Neural cell (in vitro differentiated cells): ENCODE measurements around the gene SMG6. TPM values are rescaled to one million over a fixed set of nuclear protein-coding genes. Genes with fewer than 3 reads are reported as not detected.

Experiments
- H2AFZ ChIP-seq: fragments of 200-600, 300-800 bp; sonication (generic), shearing (Covaris generic); 2 replicates; pipeline ENCODE4 v1.6.0; 2014; ENCODE audit warnings: low read depth, mild to moderate bottlenecking, antibody characterized with exemption, low read length, moderate library complexity
- H3F3A ChIP-seq: fragments of 200-600 bp; shearing (Covaris generic); 2 replicates; pipeline ENCODE4 v1.6.1; 2016; ENCODE audit warnings: mild to moderate bottlenecking, moderate library complexity, mixed read lengths, antibody characterized with exemption, low read length; ENCODE audit not compliant: insufficient read depth, poor library complexity, severe bottlenecking
- H3K27ac ChIP-seq: fragments of 200-600, 300-800 bp; sonication (generic), shearing (Covaris generic); 2 replicates; pipeline ENCODE4 v1.5.1; 2014; ENCODE audit warnings: mild to moderate bottlenecking, low read length, moderate library complexity
- H3K27me3 ChIP-seq: fragments of 300-800, 200-600 bp; sonication (generic), shearing (Covaris generic); 2 replicates; pipeline ENCODE4 v1.6.0; 2014; ENCODE audit warnings: mild to moderate bottlenecking, low read depth, low read length, moderate library complexity; ENCODE audit not compliant: insufficient read depth
- H3K36me3 ChIP-seq: fragments of 300-800, 200-600 bp; sonication (generic), shearing (Covaris generic); 2 replicates; pipeline ENCODE4 v1.5.1; 2014; ENCODE audit warnings: mild to moderate bottlenecking, antibody characterized with exemption, low read length, moderate library complexity; ENCODE audit not compliant: insufficient read depth
- H3K4me2 ChIP-seq: fragments of 300-800, 200-600 bp; sonication (generic), shearing (Covaris generic); 2 replicates; pipeline ENCODE4 v1.6.0; 2014; ENCODE audit warnings: mild to moderate bottlenecking, low read length
- H3K4me3 ChIP-seq: fragments of 300-800, 200-600 bp; sonication (generic), shearing (Covaris generic); 2 replicates; pipeline ENCODE4 v1.5.1; 2014; ENCODE audit warnings: mild to moderate bottlenecking, low read length, moderate library complexity
- H3K79me2 ChIP-seq: fragments of 200-600 bp; shearing (Covaris generic); replicated peaks from 2 replicates; pipeline ENCODE4 v1.6.0; 2014; ENCODE audit warnings: mild to moderate bottlenecking, low read length, moderate library complexity; ENCODE audit not compliant: insufficient read depth
- H3K9ac ChIP-seq: fragments of 300-800, 200-600 bp; sonication (generic), shearing (Covaris generic); 2 replicates; pipeline ENCODE4 v1.6.1; 2016; ENCODE audit warnings: mild to moderate bottlenecking, low read length, mixed read lengths
- H3K9me2 ChIP-seq: fragments of 200-600 bp; shearing (Covaris generic); 2 replicates; pipeline ENCODE4 v1.6.1; 2016; ENCODE audit warnings: mild to moderate bottlenecking, low read length, mixed read lengths; ENCODE audit not compliant: insufficient read depth
- H3K9me3 ChIP-seq: fragments of 200-600, 300-800 bp; sonication (generic), shearing (Covaris generic); 2 replicates; pipeline ENCODE4 v1.6.1; 2016; ENCODE audit warnings: mild to moderate bottlenecking, mixed run types, low read length, moderate library complexity, mixed read lengths
- H4K20me1 ChIP-seq: fragments of 200-600 bp; shearing (Covaris generic); 2 replicates; pipeline ENCODE4 v1.6.1; 2016; ENCODE audit warnings: mild to moderate bottlenecking, mixed run types; ENCODE audit not compliant: insufficient read depth
- CTCF ChIP-seq: fragments of 450-650 bp; IDR thresholded peaks from 2 replicates; pipeline ENCODE4 v1.5.1; 2014; ENCODE audit warnings: antibody characterized with exemption, mild to moderate bottlenecking, moderate library complexity; ENCODE audit not compliant: poor library complexity, severe bottlenecking
- EP300 ChIP-seq: fragments of 450-650 bp; conservative IDR thresholded peaks from 2 replicates; pipeline ENCODE4 v1.6.1; 2014; ENCODE audit warnings: antibody characterized with exemption, mild to moderate bottlenecking, moderate library complexity; ENCODE audit not compliant: poor library complexity, severe bottlenecking
- EZH2 ChIP-seq: fragments of 200-600, 300-800 bp; shearing (Covaris generic), sonication (generic); IDR thresholded peaks from 2 replicates; pipeline ENCODE4 v1.6.1; 2014; ENCODE audit warnings: antibody characterized with exemption, low read length, borderline replicate concordance, mild to moderate bottlenecking; ENCODE audit not compliant: insufficient read depth, poor library complexity, severe bottlenecking
- MXI1 ChIP-seq: fragments of 450-650 bp; conservative IDR thresholded peaks from 2 replicates; pipeline ENCODE4 v1.6.1; 2014; ENCODE audit warnings: antibody characterized with exemption, mild to moderate bottlenecking; ENCODE audit not compliant: poor library complexity, severe bottlenecking
- POLR2AphosphoS5 ChIP-seq: IDR thresholded peaks from 2 replicates; pipeline ENCODE4 v1.6.1; 2012
- RAD21 ChIP-seq: fragments of 450-650 bp; conservative IDR thresholded peaks from 2 replicates; pipeline ENCODE4 v1.6.1; 2014; ENCODE audit warnings: antibody characterized with exemption, mild to moderate bottlenecking, moderate library complexity
- REST ChIP-seq: IDR thresholded peaks from 2 replicates; pipeline ENCODE4 v1.6.1; 2012; ENCODE audit warnings: borderline replicate concordance
- SMC3 ChIP-seq: fragments of 450-650 bp; conservative IDR thresholded peaks from 2 replicates; pipeline ENCODE4 v1.6.1; 2014; ENCODE audit warnings: antibody characterized with exemption, mild to moderate bottlenecking, moderate library complexity; ENCODE audit not compliant: poor library complexity
- TAF1 ChIP-seq: IDR thresholded peaks from 2 replicates; pipeline ENCODE4 v1.6.1; 2012; ENCODE audit warnings: low read depth
- polyA plus RNA-seq: library from polyadenylated mRNA; depleted of rRNA; stranded (reverse); fragments of >200 nt; gene quantifications from 2 replicates; pipeline ENCODE4 v1.2.3, GENCODE V29; 2014

SMG6 gene
- polyA plus RNA-seq, 1 donor from 2014 or later, result 13.9 TPM

GRCh38 chr17:2065949-2066400, 237.6 kb downstream of the SMG6 start:
- no peaks in the 10 kb centered on the region for H3K9me2 ChIP-seq
- TF ChIP-seq TAF1, result no peak
- no peak for TF ChIP-seq RAD21
- TF ChIP-seq CTCF, result no peak
- TF ChIP-seq EZH2, result no peak
- TF ChIP-seq SMC3, result no peak
- TF ChIP-seq EP300, result no peak
- no peak for TF ChIP-seq REST
- TF ChIP-seq POLR2AphosphoS5, result no peak
- TF ChIP-seq MXI1, result no peak
- no peaks in the 10 kb centered on the region for H4K20me1 ChIP-seq
- H3K79me2 ChIP-seq, result no peaks in the 10 kb centered on the region
- H3K27me3 ChIP-seq, result peaks cover 2% of the 10 kb centered on the region
- H3K9ac ChIP-seq, result no peak overlapping the region
- no peak overlapping the region for H3K4me3 ChIP-seq
- H3K9me3 ChIP-seq, result no peaks in the 10 kb centered on the region
- H2AFZ ChIP-seq, result no peak overlapping the region
- no peaks in the 10 kb centered on the region for H3K36me3 ChIP-seq
- H3K4me2 ChIP-seq, result no peak overlapping the region
- no peak overlapping the region for H3K27ac ChIP-seq
- H3F3A ChIP-seq, result no peaks in the 10 kb centered on the region

GRCh38 chr17:2064980-2065785, 238.4 kb downstream of the SMG6 start:
- no peak overlapping the region for H3K27ac ChIP-seq
- no peak overlapping the region for H3K4me3 ChIP-seq
- no peaks in the 10 kb centered on the region for H3F3A ChIP-seq
- no peak overlapping the region for H3K4me2 ChIP-seq
- H3K27me3 ChIP-seq, result peaks cover 10% of the 10 kb centered on the region
- no peak overlapping the region for H2AFZ ChIP-seq
- H3K9me2 ChIP-seq, result no peaks in the 10 kb centered on the region
- H4K20me1 ChIP-seq, result no peaks in the 10 kb centered on the region
- no peaks in the 10 kb centered on the region for H3K36me3 ChIP-seq
- no peaks in the 10 kb centered on the region for H3K79me2 ChIP-seq
- no peak overlapping the region for H3K9ac ChIP-seq
- TF ChIP-seq TAF1 (no peak), EZH2 (no peak), REST (no peak), EP300 (no peak), POLR2AphosphoS5 (no peak), MXI1 (no peak), RAD21 (no peak), SMC3 (no peak), CTCF (no peak)
- no peaks in the 10 kb centered on the region for H3K9me3 ChIP-seq
